ENCODE measurements around the gene TNFRSF6B.

DNA sequence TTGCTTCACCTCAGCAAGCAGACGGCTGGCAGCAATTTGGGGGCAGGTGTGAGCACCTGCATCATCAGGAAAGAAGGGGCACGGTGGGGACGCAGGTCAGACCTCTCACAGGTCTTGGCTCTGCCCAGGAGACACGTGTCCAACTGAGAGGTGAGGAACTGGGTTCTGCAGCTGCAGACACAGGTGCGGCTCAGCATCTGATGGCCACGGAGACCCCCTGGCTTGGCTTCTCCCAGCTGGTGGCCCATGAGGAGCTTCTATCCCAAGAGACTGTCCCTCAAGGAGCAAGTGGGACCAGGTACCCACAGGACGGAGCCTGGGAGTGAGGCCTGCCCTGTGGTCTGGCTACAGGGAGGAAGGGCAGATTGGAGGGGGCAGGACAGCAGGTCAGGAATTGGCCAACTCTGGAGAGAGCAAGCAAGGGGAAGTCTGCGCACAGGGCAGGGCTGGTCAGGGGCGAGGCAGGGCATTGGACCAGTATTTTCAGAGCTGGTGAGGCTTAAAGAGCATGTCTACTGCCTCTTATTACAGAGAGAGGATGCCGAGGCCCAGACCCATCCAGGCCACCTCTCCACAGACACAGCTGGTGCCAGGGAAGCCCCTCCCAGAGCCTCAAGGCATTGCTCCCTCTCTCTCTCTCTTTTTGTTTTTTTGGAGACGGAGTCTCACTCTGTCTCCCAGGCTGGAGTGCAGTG, 47.4 kb upstream of the TNFRSF6B start:
- TF ChIP-seq CTCF (IDR thresholded peaks at IDR 0.05 in 8 of 11, conservative IDR thresholded peaks at IDR 0.05 in 3 of 11): no peak
- no peak for TF ChIP-seq POLR2AphosphoS5 (IDR thresholded peaks at IDR 0.05)
- TF ChIP-seq POLR2A (IDR thresholded peaks at IDR 0.05): no peak
